OCI-LY1 (cell line): ENCODE measurements around the gene ASB6.

Experiments
- H2AFZ ChIP-seq: fragments of 200-600 bp; sonication (generic), shearing (Covaris generic); 2 replicates; pipeline ENCODE4 v1.6.0; 2014; ENCODE audit warnings: antibody characterized with exemption, mild to moderate bottlenecking, low read length
- H3F3A ChIP-seq: fragments of 200-600 bp; sonication (generic), shearing (Covaris generic); 2 replicates; pipeline ENCODE4 v1.6.0; 2014; ENCODE audit warnings: mild to moderate bottlenecking, antibody characterized with exemption, low read length, moderate library complexity; ENCODE audit not compliant: insufficient read depth
- H3K27ac ChIP-seq: fragments of 200-600 bp; sonication (generic); 2 replicates; pipeline ENCODE4 v1.5.1; 2014; ENCODE audit warnings: low read length, mixed run types, mild to moderate bottlenecking, low read depth; ENCODE audit not compliant: poor library complexity, severe bottlenecking
- H3K27me3 ChIP-seq: fragments of 200-600 bp; sonication (generic); 2 replicates; pipeline ENCODE4 v1.6.0; 2014; ENCODE audit warnings: antibody characterized with exemption, mild to moderate bottlenecking, low read length, moderate library complexity; ENCODE audit not compliant: insufficient read depth
- H3K36me3 ChIP-seq: fragments of 200-600 bp; sonication (generic); 2 replicates; pipeline ENCODE4 v1.6.1; 2014; ENCODE audit warnings: mild to moderate bottlenecking, antibody characterized with exemption, low read length, moderate library complexity, mixed read lengths; ENCODE audit not compliant: insufficient read depth
- H3K4me1 ChIP-seq: fragments of 200-600 bp; sonication (generic); 2 replicates; pipeline ENCODE4 v1.5.1; 2014; ENCODE audit warnings: mild to moderate bottlenecking, low read length, moderate library complexity; ENCODE audit not compliant: insufficient read depth, severe bottlenecking
- H3K4me2 ChIP-seq: fragments of 200-600 bp; sonication (generic), shearing (Covaris generic); 2 replicates; pipeline ENCODE4 v1.6.1; 2014; ENCODE audit warnings: low read length
- H3K4me3 ChIP-seq: fragments of 200-600 bp; sonication (generic); 2 replicates; pipeline ENCODE4 v1.5.1; 2014; ENCODE audit warnings: low read length, low read depth, mild to moderate bottlenecking, mixed read lengths; ENCODE audit not compliant: poor library complexity, severe bottlenecking
- H3K79me2 ChIP-seq: fragments of 200-600 bp; shearing (Covaris generic); 2 replicates; pipeline ENCODE4 v1.6.1; 2016; ENCODE audit warnings: mixed run types, low read length, mixed read lengths; ENCODE audit not compliant: insufficient read depth
- H3K9ac ChIP-seq: fragments of 200-600 bp; sonication (generic), shearing (Covaris generic); 2 replicates; pipeline ENCODE4 v1.6.1; 2014; ENCODE audit warnings: mild to moderate bottlenecking, low read length, mixed read lengths
- H3K9me2 ChIP-seq: fragments of 200-600 bp; sonication (generic), shearing (Covaris generic); 2 replicates; pipeline ENCODE4 v1.6.1; 2014; ENCODE audit warnings: low read depth, mild to moderate bottlenecking, low read length, mixed read lengths
- H3K9me3 ChIP-seq: fragments of 200-600 bp; shearing (Covaris generic); 2 replicates; pipeline ENCODE4 v1.6.1; 2014; ENCODE audit warnings: low read length, mixed read lengths
- H4K20me1 ChIP-seq: fragments of 200-600 bp; sonication (generic), shearing (Covaris generic); 2 replicates; pipeline ENCODE4 v1.6.0; 2016; ENCODE audit warnings: mild to moderate bottlenecking, low read length; ENCODE audit not compliant: insufficient read depth
- EZH2 ChIP-seq: fragments of 200-600 bp; sonication (generic), shearing (Covaris generic); IDR thresholded peaks from 2 replicates; pipeline ENCODE4 v1.8.0; 2017; ENCODE audit warnings: borderline replicate concordance, mixed run types, mild to moderate bottlenecking, antibody characterized with exemption, low read length, moderate library complexity, mixed read lengths
- TF ChIP-seq, protein P1 (sequence below): fragments of 200-600 bp; sonication (generic), shearing (Covaris generic); IDR thresholded peaks from 2 replicates; pipeline ENCODE4 v1.5.1; 2017; ENCODE audit warnings: mild to moderate bottlenecking, antibody characterized with exemption, low read length, moderate library complexity, mixed read lengths

ASB6 gene

DNA sequence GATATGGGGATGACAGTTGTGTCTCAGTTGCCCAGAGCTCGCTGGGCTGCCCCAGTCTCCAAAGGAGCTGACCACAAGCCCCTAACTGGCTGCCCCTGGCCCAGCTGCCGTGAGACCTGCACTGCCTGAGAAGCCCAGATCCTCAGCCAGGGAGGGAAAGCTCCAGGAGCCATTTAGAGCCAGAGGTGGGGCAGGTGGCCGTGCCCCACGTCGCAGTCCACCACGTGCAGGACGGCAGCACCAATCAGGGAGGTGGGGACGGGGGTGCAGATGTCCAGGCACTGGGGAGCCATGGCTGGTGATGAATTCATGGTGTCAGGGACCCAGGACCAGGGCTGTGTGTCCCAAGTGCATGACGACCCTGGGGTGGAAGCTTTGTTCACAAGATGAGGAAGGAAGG, 36.9 kb upstream of the ASB6 start:
- no peaks in the 10 kb centered on the region for H3K79me2 ChIP-seq
- H3K9ac ChIP-seq, result no peak overlapping the region
- no peaks in the 10 kb centered on the region for H3K9me3 ChIP-seq
- no peaks in the 10 kb centered on the region for H4K20me1 ChIP-seq
- no peaks in the 10 kb centered on the region for H3F3A ChIP-seq
- H3K4me3 ChIP-seq, result no peak overlapping the region
- no peaks in the 10 kb centered on the region for H3K4me1 ChIP-seq
- peaks cover 7% of the 10 kb centered on the region; the same call in 1 of the 2 replicates for H3K27me3 ChIP-seq
- H3K36me3 ChIP-seq, result no peaks in the 10 kb centered on the region
- no peak overlapping the region for H2AFZ ChIP-seq
- no peak overlapping the region for H3K27ac ChIP-seq
- TF ChIP-seq, protein P1, sequence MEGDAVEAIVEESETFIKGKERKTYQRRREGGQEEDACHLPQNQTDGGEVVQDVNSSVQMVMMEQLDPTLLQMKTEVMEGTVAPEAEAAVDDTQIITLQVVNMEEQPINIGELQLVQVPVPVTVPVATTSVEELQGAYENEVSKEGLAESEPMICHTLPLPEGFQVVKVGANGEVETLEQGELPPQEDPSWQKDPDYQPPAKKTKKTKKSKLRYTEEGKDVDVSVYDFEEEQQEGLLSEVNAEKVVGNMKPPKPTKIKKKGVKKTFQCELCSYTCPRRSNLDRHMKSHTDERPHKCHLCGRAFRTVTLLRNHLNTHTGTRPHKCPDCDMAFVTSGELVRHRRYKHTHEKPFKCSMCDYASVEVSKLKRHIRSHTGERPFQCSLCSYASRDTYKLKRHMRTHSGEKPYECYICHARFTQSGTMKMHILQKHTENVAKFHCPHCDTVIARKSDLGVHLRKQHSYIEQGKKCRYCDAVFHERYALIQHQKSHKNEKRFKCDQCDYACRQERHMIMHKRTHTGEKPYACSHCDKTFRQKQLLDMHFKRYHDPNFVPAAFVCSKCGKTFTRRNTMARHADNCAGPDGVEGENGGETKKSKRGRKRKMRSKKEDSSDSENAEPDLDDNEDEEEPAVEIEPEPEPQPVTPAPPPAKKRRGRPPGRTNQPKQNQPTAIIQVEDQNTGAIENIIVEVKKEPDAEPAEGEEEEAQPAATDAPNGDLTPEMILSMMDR, result no peak
- no peak for TF ChIP-seq EZH2
- no peak overlapping the region for H3K4me2 ChIP-seq
- H3K9me2 ChIP-seq, result no peaks in the 10 kb centered on the region

DNA sequence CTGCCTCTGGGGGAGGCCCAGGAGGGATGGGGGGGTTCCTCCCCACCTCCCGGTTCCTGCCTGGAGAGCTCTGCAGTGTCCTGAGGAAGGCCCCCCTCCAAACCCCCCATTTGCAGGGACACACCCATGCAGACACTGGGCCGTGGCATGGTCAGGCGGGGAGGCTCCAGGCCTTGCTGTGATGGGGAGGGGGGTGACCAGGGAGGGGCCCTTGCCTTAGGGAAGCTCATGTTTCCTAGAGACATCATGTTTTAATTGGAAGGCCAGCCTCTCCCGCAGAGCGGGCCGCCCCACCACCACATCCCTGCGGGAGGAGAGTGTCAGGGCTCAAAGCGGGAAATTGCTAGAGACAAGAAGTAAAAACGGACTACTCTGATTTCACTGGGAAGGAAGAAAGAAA, 35.5 kb upstream of the ASB6 start:
- Histone ChIP-seq H3K27ac (no peak overlapping the region), H3K79me2 (no peaks in the 10 kb centered on the region)

DNA sequence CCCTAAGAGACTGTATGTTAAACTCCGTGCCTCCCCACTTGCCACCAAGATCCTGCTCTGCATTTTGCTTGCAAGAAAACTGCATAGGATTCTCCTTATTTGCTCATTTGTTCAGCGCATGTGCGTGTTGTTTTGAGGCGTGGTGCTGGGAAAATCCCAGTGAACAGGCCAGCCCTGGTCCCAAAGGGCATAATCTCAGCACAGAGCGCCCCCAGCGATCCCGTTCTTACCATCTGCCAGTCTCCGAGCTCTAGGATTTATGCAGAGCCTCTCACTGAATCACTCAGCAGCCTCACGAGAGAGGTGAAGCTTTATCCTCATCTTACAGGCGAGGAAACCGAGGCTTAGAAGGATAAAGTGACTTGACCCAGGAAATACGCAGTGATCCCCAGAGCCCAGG, 35.0 kb upstream of the ASB6 start:
- no peaks in the 10 kb centered on the region for H3K36me3 ChIP-seq
- H3K9me2 ChIP-seq, result no peaks in the 10 kb centered on the region
- no peak overlapping the region for H3K4me2 ChIP-seq
- H3F3A ChIP-seq, result no peaks in the 10 kb centered on the region
- no peak overlapping the region for H3K9ac ChIP-seq
- no peaks in the 10 kb centered on the region for H3K9me3 ChIP-seq
- no peaks in the 10 kb centered on the region for H3K79me2 ChIP-seq
- no peaks in the 10 kb centered on the region for H4K20me1 ChIP-seq
- no peak for TF ChIP-seq EZH2
- TF ChIP-seq, protein P1, result no peak
- no peak overlapping the region for H2AFZ ChIP-seq
- no peak overlapping the region for H3K4me3 ChIP-seq
- H3K27me3 ChIP-seq, result peaks cover 7% of the 10 kb centered on the region; the same call in 1 of the 2 replicates
- H3K4me1 ChIP-seq, result no peaks in the 10 kb centered on the region
- no peak overlapping the region for H3K27ac ChIP-seq

More for the DNA sequence above, 35.5 kb upstream of the ASB6 start:
- TF ChIP-seq, protein P1, result no peak
- TF ChIP-seq EZH2, result no peak
- no peaks in the 10 kb centered on the region for H3K9me3 ChIP-seq
- H3K4me1 ChIP-seq, result no peaks in the 10 kb centered on the region
- no peaks in the 10 kb centered on the region for H3K9me2 ChIP-seq
- H3K9ac ChIP-seq, result no peak overlapping the region
- no peaks in the 10 kb centered on the region for H4K20me1 ChIP-seq
- H3K4me2 ChIP-seq, result no peak overlapping the region
- H3K36me3 ChIP-seq, result no peaks in the 10 kb centered on the region
- H3K27me3 ChIP-seq, result peaks cover 7% of the 10 kb centered on the region; the same call in 1 of the 2 replicates
- H3K4me3 ChIP-seq, result no peak overlapping the region
- H2AFZ ChIP-seq, result no peak overlapping the region
- H3F3A ChIP-seq, result no peaks in the 10 kb centered on the region
